ENCODE results near the gene RASSF1. TPM values are rescaled to one million over a fixed set of nuclear protein-coding genes. Genes with fewer than 3 reads are reported as not detected.

RASSF1 gene
- total RNA-seq, 1 experiment from 2014 or later, result 15.8 TPM

DNA sequence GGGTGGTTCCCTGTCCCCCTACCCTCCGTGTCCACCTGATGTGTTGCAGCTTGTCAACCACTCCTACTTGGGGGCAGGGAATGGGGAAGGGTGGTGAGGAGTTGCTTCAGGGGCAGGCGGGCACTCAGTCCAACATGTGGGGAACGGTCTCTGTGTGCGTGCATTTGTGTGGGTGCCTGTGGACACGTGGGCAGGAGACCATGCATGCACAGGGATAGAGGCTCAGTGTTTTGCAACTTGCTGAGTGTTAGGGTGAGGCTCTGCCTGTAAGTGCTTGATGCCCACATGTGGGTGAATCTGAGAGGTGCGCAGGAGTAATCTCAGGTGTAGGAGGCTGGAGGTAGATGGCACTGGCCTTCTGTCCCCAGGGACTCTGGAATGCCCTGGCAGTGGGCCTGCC, 43.1 kb upstream of the RASSF1 start:
- TF ChIP-seq, protein P1, sequence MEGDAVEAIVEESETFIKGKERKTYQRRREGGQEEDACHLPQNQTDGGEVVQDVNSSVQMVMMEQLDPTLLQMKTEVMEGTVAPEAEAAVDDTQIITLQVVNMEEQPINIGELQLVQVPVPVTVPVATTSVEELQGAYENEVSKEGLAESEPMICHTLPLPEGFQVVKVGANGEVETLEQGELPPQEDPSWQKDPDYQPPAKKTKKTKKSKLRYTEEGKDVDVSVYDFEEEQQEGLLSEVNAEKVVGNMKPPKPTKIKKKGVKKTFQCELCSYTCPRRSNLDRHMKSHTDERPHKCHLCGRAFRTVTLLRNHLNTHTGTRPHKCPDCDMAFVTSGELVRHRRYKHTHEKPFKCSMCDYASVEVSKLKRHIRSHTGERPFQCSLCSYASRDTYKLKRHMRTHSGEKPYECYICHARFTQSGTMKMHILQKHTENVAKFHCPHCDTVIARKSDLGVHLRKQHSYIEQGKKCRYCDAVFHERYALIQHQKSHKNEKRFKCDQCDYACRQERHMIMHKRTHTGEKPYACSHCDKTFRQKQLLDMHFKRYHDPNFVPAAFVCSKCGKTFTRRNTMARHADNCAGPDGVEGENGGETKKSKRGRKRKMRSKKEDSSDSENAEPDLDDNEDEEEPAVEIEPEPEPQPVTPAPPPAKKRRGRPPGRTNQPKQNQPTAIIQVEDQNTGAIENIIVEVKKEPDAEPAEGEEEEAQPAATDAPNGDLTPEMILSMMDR (conservative IDR thresholded peaks at IDR 0.05), result no peak
- H2BK120ac ChIP-seq (ENCODE audit: low read depth, low read length, poor library complexity, severe bottlenecking), result no peak overlapping the region
- no peaks in the 10 kb centered on the region for H3K36me3 Mint-ChIP-seq (ENCODE audit: insufficient read depth in 1 of 3, low read depth in 3 of 3)
- peaks cover 0 to 12% of the 10 kb centered on the region in 2 experiments; a peak in 2 of 4 replicates for H3K4me1 Mint-ChIP-seq
- H3K4ac ChIP-seq (ENCODE audit: low read depth, low read length), result no peak overlapping the region
- no peak overlapping the region for H3T11ph ChIP-seq (ENCODE audit: low read length)
- no peaks in the 10 kb centered on the region for H3K4me1 ChIP-seq (ENCODE audit: insufficient read depth, low read length)
- H3K9me3 Mint-ChIP-seq, result no peaks in the 10 kb centered on the region
- no peak overlapping the region for H2AFZ ChIP-seq (ENCODE audit: low read length)
- no peaks in the 10 kb centered on the region for H3K27me3 ChIP-seq (ENCODE audit: insufficient read depth, low read length)
- H3K9ac ChIP-seq (ENCODE audit: extremely low read depth, insufficient read length, low read length), result no peak overlapping the region
- H2BK15ac ChIP-seq (ENCODE audit: low read depth, low read length), result no peak overlapping the region
- no peak overlapping the region; a peak in 1 of 5 replicates for H3K4me3 Mint-ChIP-seq
- H3K79me2 ChIP-seq (ENCODE audit: insufficient read depth, low read length), result no peaks in the 10 kb centered on the region
- peaks cover 2% of the 10 kb centered on the region for H4K20me1 ChIP-seq (ENCODE audit: control insufficient read depth, insufficient read depth, insufficient read length)
- no peak overlapping the region for H4K91ac ChIP-seq (ENCODE audit: insufficient read length, low read depth, low read length)
- H3K9me3 ChIP-seq (ENCODE audit: control insufficient read depth, low read depth, low read length), result no peaks in the 10 kb centered on the region
- no peak overlapping the region for H3K4me2 ChIP-seq (ENCODE audit: insufficient read depth, insufficient read length, low read length)
- no peak overlapping the region for H3K14ac ChIP-seq (ENCODE audit: insufficient read depth, low read length)
- H2BK12ac ChIP-seq (ENCODE audit: insufficient read length, low read depth, low read length), result no peak overlapping the region
- H3K23me2 ChIP-seq (ENCODE audit: insufficient read length, low read depth, low read length, poor library complexity, severe bottlenecking), result no peaks in the 10 kb centered on the region
- H2BK5ac ChIP-seq (ENCODE audit: insufficient read length, low read length), result no peak overlapping the region
- H4K8ac ChIP-seq (replicated peaks; ENCODE audit: insufficient read length, low read depth, low read length), result no peak overlapping the region
- no peak overlapping the region for H3K27ac Mint-ChIP-seq
- H3K27me3 Mint-ChIP-seq (ENCODE audit: low read depth), result peaks cover 3% of the 10 kb centered on the region; the same call in 1 of the 2 replicates
- DNase-seq, result no peak
- H4K5ac ChIP-seq (ENCODE audit: insufficient read length, low read depth, low read length), result no peak overlapping the region
- H3K18ac ChIP-seq (ENCODE audit: insufficient read length, low read depth, low read length), result no peak overlapping the region
- H3K27ac ChIP-seq (ENCODE audit: insufficient read length, low read depth, low read length), result no peak overlapping the region
- no peak overlapping the region for H2BK20ac ChIP-seq (ENCODE audit: low read depth, low read length, poor library complexity, severe bottlenecking)
- H3K23ac ChIP-seq (ENCODE audit: insufficient read length, low read depth, low read length), result no peak overlapping the region
- no peak overlapping the region for H2AK5ac ChIP-seq (ENCODE audit: insufficient read length, low read length)
- no peak overlapping the region for H3K56ac ChIP-seq (ENCODE audit: insufficient read length, low read depth, low read length)
- H3K79me1 ChIP-seq (ENCODE audit: insufficient read depth, low read depth, low read length, poor library complexity, severe bottlenecking), result no peaks in the 10 kb centered on the region
- WGBS (ENCODE audit: extremely low coverage, insufficient read length, low lambda C conversion rate), result no CpG with 5 or more reads among the region's 6 CpGs
